AG04449 (cell line): ENCODE results near the gene COL15A1.

Experiments used
- CTCF ChIA-PET: fragments of 350-600 bp; formaldehyde crosslinking; extraction: SDS; loops from one replicate; lab custom pipeline; 2021; ENCODE audit warnings: antibody characterized with exemption; lab: Yijun Ruan, JAX
- POLR2A ChIA-PET: fragments of 400-600, 350-600 bp; formaldehyde crosslinking; extraction: SDS; loops from one replicate; lab custom pipeline; 2020; ENCODE audit warnings: antibody characterized with exemption, inconsistent platforms; lab: Yijun Ruan, JAX
- DNase-seq: peaks from one replicate; pipeline ENCODE4 v3.0.0-alpha.2; 2010; ENCODE audit warnings: low read depth, low spot score
- H3K4me3 ChIP-seq: 2 replicates; pipeline ENCODE4 v1.5.1; 2011; ENCODE audit warnings: low read depth, mild to moderate bottlenecking, control low read depth, low read length
- CTCF ChIP-seq: IDR thresholded peaks from one replicate; pipeline ENCODE4 v1.5.1; 2011; ENCODE audit warnings: mild to moderate bottlenecking, moderate library complexity, low read length, control low read depth, inconsistent platforms; ENCODE audit not compliant: insufficient read depth; ENCODE audit errors: missing control alignments

The COL15A1 gene

GRCh38 chr9:98962861-98963260 lies 19.2 kb downstream of the COL15A1 start:
- ChIA-PET CTCF (interaction anchor here (0.9 to 5.7 kb wide), 3 partner anchors 9 to 21 kb away, joined by 3 to 56 read pairs (median 3); no protein-coding TSS in a partner anchor), POLR2A (interaction anchor here (1.1 kb wide), 1 partner anchor 33 kb away, joined by 4 read pairs; no protein-coding TSS in a partner anchor)
- no peak overlapping the region for H3K4me3 ChIP-seq
- no peak for TF ChIP-seq CTCF
- DNase-seq = no peak

GRCh38 chr9:98964201-98964600 lies 20.5 kb downstream of the COL15A1 start:
- CTCF ChIA-PET = interaction anchor here (1.3 to 5.7 kb wide), 2 partner anchors 8 to 11 kb away, joined by 3 to 56 read pairs; no protein-coding TSS in a partner anchor
- POLR2A ChIA-PET = no interaction called here
- no peak overlapping the region for H3K4me3 ChIP-seq
- TF ChIP-seq CTCF = no peak
- no peak for DNase-seq

- TF ChIP-seq CTCF = no peak
- H3K4me3 ChIP-seq = no peak overlapping the region
- POLR2A ChIA-PET = no interaction called here
- DNase-seq = no peak
- CTCF ChIA-PET = interaction anchor here (1.3 to 5.7 kb wide), 2 partner anchors 10 to 33 kb away, joined by 4 to 56 read pairs; no protein-coding TSS in a partner anchor
These were observed 21.2 kb downstream of the COL15A1 start for GRCh38 chr9:98964911-98965336.

- ChIA-PET POLR2A (no interaction called here), CTCF (interaction anchor here (1.3 to 5.7 kb wide), 4 partner anchors 8 to 119 kb away, joined by 3 to 56 read pairs (median 7); no protein-coding TSS in a partner anchor)
- no peak overlapping the region for H3K4me3 ChIP-seq
- TF ChIP-seq CTCF = no peak
- DNase-seq = no peak
These were observed 23.0 kb downstream of the COL15A1 start for GRCh38 chr9:98966676-98967075.

GRCh38 chr9:98967257-98967656 lies 23.6 kb downstream of the COL15A1 start:
- POLR2A ChIA-PET = no interaction called here
- TF ChIP-seq CTCF = no peak
- no peak for DNase-seq

GRCh38 chr9:98967680-98968079 lies 24.0 kb downstream of the COL15A1 start:
- CTCF ChIA-PET = interaction anchor here (5.7 kb wide), 1 partner anchor 7 kb away, joined by 56 read pairs; no protein-coding TSS in a partner anchor

More at GRCh38 chr9:98967257-98967656, 23.6 kb downstream of the COL15A1 start:
- CTCF ChIA-PET = interaction anchor here (1.3 to 5.7 kb wide), 4 partner anchors 8 to 120 kb away, joined by 3 to 56 read pairs (median 7); no protein-coding TSS in a partner anchor
- H3K4me3 ChIP-seq = no peak overlapping the region

More at GRCh38 chr9:98967680-98968079, 24.0 kb downstream of the COL15A1 start:
- no peak overlapping the region for H3K4me3 ChIP-seq
- POLR2A ChIA-PET = no interaction called here
- TF ChIP-seq CTCF = no peak
- no peak for DNase-seq
